HepG2 (cell line): ENCODE measurements around the gene MIDN. TPM values are rescaled to one million over a fixed set of nuclear protein-coding genes. Genes with fewer than 3 reads are reported as not detected.
A peak's percentile ranks its signal among the peaks of the same experiment; 100 is the strongest.

Source experiments
- ARHGAP35 ChIP-seq: sonication (generic); formaldehyde crosslinking; IDR thresholded peaks from 2 replicates; pipeline ENCODE4 v1.9.0; 2022; ENCODE audit warnings: mild to moderate bottlenecking, inconsistent platforms, moderate library complexity, missing genetic modification reagents, borderline replicate concordance
- BHLHE40 ChIP-seq: IDR thresholded peaks from 2 replicates; pipeline ENCODE4 v1.6.1; 2011; ENCODE audit warnings: low read length, improper control_type of control experiment
- ERF ChIP-seq: IDR thresholded peaks from 2 replicates; pipeline ENCODE4 v1.6.1; 2018; ENCODE audit warnings: missing biosample characterization, missing genetic modification reagents
- FOXK1 ChIP-seq: sonication (generic); formaldehyde crosslinking; IDR thresholded peaks from 2 replicates; pipeline ENCODE4 v1.4.0; 2020; ENCODE audit warnings: low read depth, missing genetic modification reagents, borderline replicate concordance
- HCFC1 ChIP-seq: fragments of 150-350 bp; IDR thresholded peaks from 2 replicates; pipeline ENCODE4 v1.6.1; 2014; ENCODE audit warnings: low read depth, low read length
- HOXA3 ChIP-seq: sonication (generic); formaldehyde crosslinking; IDR thresholded peaks from 2 replicates; pipeline ENCODE4 v1.5.0; 2020; ENCODE audit warnings: missing genetic modification reagents
- ISX ChIP-seq: sonication (generic); formaldehyde crosslinking; conservative IDR thresholded peaks from 2 replicates; pipeline ENCODE4 v1.5.0; 2020; ENCODE audit warnings: missing genetic modification reagents
- MATR3 ChIP-seq: sonication (generic); formaldehyde crosslinking; IDR thresholded peaks from 2 replicates; pipeline ENCODE4 v1.4.0; 2020; ENCODE audit warnings: missing genetic modification reagents
- NPAS2 ChIP-seq: sonication (generic); formaldehyde crosslinking; IDR thresholded peaks from 2 replicates; pipeline ENCODE4 v1.8.0; 2022; ENCODE audit warnings: mild to moderate bottlenecking, missing genetic modification reagents, borderline replicate concordance
- ZFP37 ChIP-seq: sonication (generic); formaldehyde crosslinking; IDR thresholded peaks from 2 replicates; pipeline ENCODE4 v1.4.0; 2020; ENCODE audit warnings: missing genetic modification reagents, borderline replicate concordance
- ZNF251 ChIP-seq: sonication (generic); formaldehyde crosslinking; IDR thresholded peaks from 2 replicates; pipeline ENCODE4 v1.9.0; 2021; ENCODE audit warnings: mild to moderate bottlenecking, missing genetic modification reagents
- ZNF329 ChIP-seq: sonication (generic); formaldehyde crosslinking; IDR thresholded peaks from 2 replicates; pipeline ENCODE4 v1.9.0; 2021; ENCODE audit warnings: low read depth, mild to moderate bottlenecking, missing genetic modification reagents
- ZNF773 ChIP-seq: sonication (generic); formaldehyde crosslinking; IDR thresholded peaks from 2 replicates; pipeline ENCODE4 v1.4.0; 2020; ENCODE audit warnings: missing genetic modification reagents, borderline replicate concordance
- ZNF776 ChIP-seq: sonication (generic); formaldehyde crosslinking; IDR thresholded peaks from 2 replicates; pipeline ENCODE4 v1.4.0; 2020; ENCODE audit warnings: mild to moderate bottlenecking, missing genetic modification reagents
- ZNF781 ChIP-seq: sonication (generic); formaldehyde crosslinking; IDR thresholded peaks from 2 replicates; pipeline ENCODE4 v1.5.1; 2020; ENCODE audit warnings: borderline replicate concordance, mild to moderate bottlenecking, missing genetic modification reagents; ENCODE audit errors: not compliant biosample characterization
- polyA plus RNA-seq, 8 experiments: library from polyadenylated mRNA; depleted of rRNA in 3 of 8; stranded (reverse) in 7 of 8; unstranded in 1 of 8; fragments of >200 nt; fragmentation: Illumina TruSeq in 4 of 8; extraction: Trizol in 4 of 8; gene quantifications; 2 replicates each; pipeline versions ENCODE4 v1.2.1 to v1.2.3, GENCODE V29; 2011 to 2016; ENCODE audit warnings: low read depth in 4 of 8, missing spikeins in 1 of 8, mixed read lengths in 1 of 8; ENCODE audit not compliant: insufficient read depth in 1 of 8
- total RNA-seq, 5 experiments: library from RNA; depleted of rRNA; stranded (reverse); fragments of >200 nt; fragmentation: Illumina TruSeq; extraction: Trizol; gene quantifications; 2 replicates each; pipeline ENCODE4 v1.2.3, GENCODE V29; 2016; ENCODE audit warnings: low read depth in 1 of 5
- TF ChIP-seq, protein P1 (sequence below), 2 experiments: sonication (generic) in 1 of 2; formaldehyde crosslinking in 1 of 2; IDR thresholded peaks; 2 replicates each; pipeline versions ENCODE4 v1.4.0 to v1.6.1; 2016 to 2020; ENCODE audit warnings: borderline replicate concordance in 1 of 2, low read depth in 1 of 2, mild to moderate bottlenecking in 1 of 2, missing genetic modification reagents in 1 of 2
- TF ChIP-seq, protein P2 (sequence below): sonication (generic); formaldehyde crosslinking; conservative IDR thresholded peaks from 2 replicates; pipeline ENCODE4 v1.4.0; 2020; ENCODE audit warnings: missing genetic modification reagents
- TF ChIP-seq, protein P3 (sequence below): sonication (generic); formaldehyde crosslinking; IDR thresholded peaks from 2 replicates; pipeline ENCODE4 v1.4.0; 2020; ENCODE audit warnings: mild to moderate bottlenecking, missing genetic modification reagents

Gene MIDN
- total and polyA plus RNA-seq, 2 of the 13 experiments (the other 11 are each of a cell fraction or from before 2014, with no cell fraction given), result 8.4 to 18.0 TPM

DNA sequence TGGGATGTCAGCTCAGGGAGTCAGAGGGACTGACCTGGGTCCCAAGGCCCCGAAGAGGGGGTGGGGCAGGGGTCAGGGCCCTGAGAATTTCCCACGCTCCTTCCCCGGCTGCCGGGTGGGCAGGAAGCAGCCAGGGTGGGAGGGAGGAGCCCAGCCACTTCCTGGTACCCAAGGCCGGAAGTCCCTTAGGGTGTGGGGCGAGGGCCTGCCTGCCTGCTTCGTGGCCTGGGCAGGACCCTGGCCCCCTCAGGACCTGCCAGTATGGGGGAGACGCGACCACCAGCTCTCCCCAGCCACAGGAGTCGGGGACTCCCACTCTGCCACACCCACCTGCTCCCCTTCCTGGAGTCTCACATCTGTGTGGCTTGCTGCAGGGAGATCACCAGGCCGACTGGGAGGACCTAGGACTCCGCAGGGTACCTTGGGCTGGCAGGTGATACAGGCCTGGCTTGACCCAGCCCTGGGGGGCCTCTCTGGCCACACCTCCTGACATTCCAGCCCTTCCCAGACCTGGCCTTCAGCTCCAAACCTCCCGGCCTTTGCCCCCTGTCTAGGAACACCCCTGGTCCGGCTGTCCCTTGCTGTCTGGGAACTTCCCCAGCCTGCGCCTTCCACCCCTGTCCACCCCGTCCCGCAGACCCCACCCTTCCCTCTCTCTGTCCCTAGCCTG, 11.0 kb downstream of the MIDN start (continued):
- TF ChIP-seq ZNF251 (CRISPR knock-in tag) (no peak), MATR3 (no peak), ZFP37 (CRISPR knock-in tag) (peak; percentile 81; the same call in 1 of the 2 replicates), ERF (CRISPR knock-in tag) (peak; percentile 81; the same call in 1 of the 2 replicates), ZNF329 (peak; percentile 96), BHLHE40 (no peak; the same call in 1 of the 2 replicates), ARHGAP35 (CRISPR knock-in tag) (peak; percentile 24; the same call in 1 of the 2 replicates), ISX (CRISPR knock-in tag) (no peak), ZNF776 (no peak), HOXA3 (CRISPR knock-in tag) (peak; percentile 81), FOXK1 (CRISPR knock-in tag) (0 out of 2 replicates have a peak, but pooled peaks have one; percentile 27), NPAS2 (CRISPR knock-in tag) (no peak), HCFC1 (no peak), ZNF781 (CRISPR knock-in tag) (peak; percentile 89), ZNF773 (CRISPR knock-in tag) (no peak)
- TF ChIP-seq, protein P1, sequence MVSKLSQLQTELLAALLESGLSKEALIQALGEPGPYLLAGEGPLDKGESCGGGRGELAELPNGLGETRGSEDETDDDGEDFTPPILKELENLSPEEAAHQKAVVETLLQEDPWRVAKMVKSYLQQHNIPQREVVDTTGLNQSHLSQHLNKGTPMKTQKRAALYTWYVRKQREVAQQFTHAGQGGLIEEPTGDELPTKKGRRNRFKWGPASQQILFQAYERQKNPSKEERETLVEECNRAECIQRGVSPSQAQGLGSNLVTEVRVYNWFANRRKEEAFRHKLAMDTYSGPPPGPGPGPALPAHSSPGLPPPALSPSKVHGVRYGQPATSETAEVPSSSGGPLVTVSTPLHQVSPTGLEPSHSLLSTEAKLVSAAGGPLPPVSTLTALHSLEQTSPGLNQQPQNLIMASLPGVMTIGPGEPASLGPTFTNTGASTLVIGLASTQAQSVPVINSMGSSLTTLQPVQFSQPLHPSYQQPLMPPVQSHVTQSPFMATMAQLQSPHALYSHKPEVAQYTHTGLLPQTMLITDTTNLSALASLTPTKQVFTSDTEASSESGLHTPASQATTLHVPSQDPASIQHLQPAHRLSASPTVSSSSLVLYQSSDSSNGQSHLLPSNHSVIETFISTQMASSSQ (IDR thresholded peaks at IDR 0.05; ENCODE audit: low read depth), result no peak
- TF ChIP-seq, protein P1 (CRISPR knock-in tag; IDR thresholded peaks at IDR 0.05; ENCODE audit: borderline replicate concordance), result peak; percentile 81; the same call in 1 of the 2 replicates
- TF ChIP-seq, protein P2, sequence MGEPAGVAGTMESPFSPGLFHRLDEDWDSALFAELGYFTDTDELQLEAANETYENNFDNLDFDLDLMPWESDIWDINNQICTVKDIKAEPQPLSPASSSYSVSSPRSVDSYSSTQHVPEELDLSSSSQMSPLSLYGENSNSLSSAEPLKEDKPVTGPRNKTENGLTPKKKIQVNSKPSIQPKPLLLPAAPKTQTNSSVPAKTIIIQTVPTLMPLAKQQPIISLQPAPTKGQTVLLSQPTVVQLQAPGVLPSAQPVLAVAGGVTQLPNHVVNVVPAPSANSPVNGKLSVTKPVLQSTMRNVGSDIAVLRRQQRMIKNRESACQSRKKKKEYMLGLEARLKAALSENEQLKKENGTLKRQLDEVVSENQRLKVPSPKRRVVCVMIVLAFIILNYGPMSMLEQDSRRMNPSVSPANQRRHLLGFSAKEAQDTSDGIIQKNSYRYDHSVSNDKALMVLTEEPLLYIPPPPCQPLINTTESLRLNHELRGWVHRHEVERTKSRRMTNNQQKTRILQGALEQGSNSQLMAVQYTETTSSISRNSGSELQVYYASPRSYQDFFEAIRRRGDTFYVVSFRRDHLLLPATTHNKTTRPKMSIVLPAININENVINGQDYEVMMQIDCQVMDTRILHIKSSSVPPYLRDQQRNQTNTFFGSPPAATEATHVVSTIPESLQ, result peak; percentile 22; the same call in 1 of the 2 replicates
- TF ChIP-seq, protein P3, sequence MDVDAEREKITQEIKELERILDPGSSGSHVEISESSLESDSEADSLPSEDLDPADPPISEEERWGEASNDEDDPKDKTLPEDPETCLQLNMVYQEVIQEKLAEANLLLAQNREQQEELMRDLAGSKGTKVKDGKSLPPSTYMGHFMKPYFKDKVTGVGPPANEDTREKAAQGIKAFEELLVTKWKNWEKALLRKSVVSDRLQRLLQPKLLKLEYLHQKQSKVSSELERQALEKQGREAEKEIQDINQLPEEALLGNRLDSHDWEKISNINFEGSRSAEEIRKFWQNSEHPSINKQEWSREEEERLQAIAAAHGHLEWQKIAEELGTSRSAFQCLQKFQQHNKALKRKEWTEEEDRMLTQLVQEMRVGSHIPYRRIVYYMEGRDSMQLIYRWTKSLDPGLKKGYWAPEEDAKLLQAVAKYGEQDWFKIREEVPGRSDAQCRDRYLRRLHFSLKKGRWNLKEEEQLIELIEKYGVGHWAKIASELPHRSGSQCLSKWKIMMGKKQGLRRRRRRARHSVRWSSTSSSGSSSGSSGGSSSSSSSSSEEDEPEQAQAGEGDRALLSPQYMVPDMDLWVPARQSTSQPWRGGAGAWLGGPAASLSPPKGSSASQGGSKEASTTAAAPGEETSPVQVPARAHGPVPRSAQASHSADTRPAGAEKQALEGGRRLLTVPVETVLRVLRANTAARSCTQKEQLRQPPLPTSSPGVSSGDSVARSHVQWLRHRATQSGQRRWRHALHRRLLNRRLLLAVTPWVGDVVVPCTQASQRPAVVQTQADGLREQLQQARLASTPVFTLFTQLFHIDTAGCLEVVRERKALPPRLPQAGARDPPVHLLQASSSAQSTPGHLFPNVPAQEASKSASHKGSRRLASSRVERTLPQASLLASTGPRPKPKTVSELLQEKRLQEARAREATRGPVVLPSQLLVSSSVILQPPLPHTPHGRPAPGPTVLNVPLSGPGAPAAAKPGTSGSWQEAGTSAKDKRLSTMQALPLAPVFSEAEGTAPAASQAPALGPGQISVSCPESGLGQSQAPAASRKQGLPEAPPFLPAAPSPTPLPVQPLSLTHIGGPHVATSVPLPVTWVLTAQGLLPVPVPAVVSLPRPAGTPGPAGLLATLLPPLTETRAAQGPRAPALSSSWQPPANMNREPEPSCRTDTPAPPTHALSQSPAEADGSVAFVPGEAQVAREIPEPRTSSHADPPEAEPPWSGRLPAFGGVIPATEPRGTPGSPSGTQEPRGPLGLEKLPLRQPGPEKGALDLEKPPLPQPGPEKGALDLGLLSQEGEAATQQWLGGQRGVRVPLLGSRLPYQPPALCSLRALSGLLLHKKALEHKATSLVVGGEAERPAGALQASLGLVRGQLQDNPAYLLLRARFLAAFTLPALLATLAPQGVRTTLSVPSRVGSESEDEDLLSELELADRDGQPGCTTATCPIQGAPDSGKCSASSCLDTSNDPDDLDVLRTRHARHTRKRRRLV (CRISPR knock-in tag), result no peak
